SK-N-MC (cell line): ENCODE results near the gene PRSS1.

Source experiments
- EZH2 ChIP-seq: fragments of 200-600 bp; sonication (generic); IDR thresholded peaks from one replicate; pipeline ENCODE4 v1.6.1; 2017; ENCODE audit warnings: antibody characterized with exemption
- FOXP2 ChIP-seq: optimal IDR thresholded peaks from 2 replicates; pipeline ENCODE3; 2011; ENCODE audit warnings: mild to moderate bottlenecking, moderate library complexity; ENCODE audit not compliant: insufficient read depth; ENCODE audit errors: extremely low read length, control extremely low read depth
- POLR2AphosphoS5 ChIP-seq: IDR thresholded peaks from 2 replicates; pipeline ENCODE4 v1.6.1; 2012; ENCODE audit warnings: mild to moderate bottlenecking, low read depth, low read length, borderline replicate concordance

- TF ChIP-seq EZH2 (no peak), POLR2AphosphoS5 (no peak), FOXP2 (no peak)
These were observed 22.1 kb downstream of the PRSS1 start for GRCh38 chr7:142771353-142771723.
